Type B pancreatic cell (in vitro differentiated cells): ENCODE measurements around the gene NOTCH3. TPM values are rescaled to one million over a fixed set of nuclear protein-coding genes. Genes with fewer than 3 reads are reported as not detected.

ENCODE experiments used
- DNase-seq: peaks from one replicate; pipeline ENCODE4 v3.0.0; 2021; ENCODE audit warnings: mixed read lengths; ENCODE audit not compliant: unreplicated experiment; ENCODE audit errors: extremely low spot score
- H3K27ac Mint-ChIP-seq: 2 replicates; pipeline ENCODE4 v1.8.0; 2021; ENCODE audit warnings: mild to moderate bottlenecking, mixed read lengths
- H3K27me3 Mint-ChIP-seq: 2 replicates; pipeline ENCODE4 v1.8.0; 2021; ENCODE audit warnings: mixed read lengths
- H3K36me3 Mint-ChIP-seq: 2 replicates; pipeline ENCODE4 v1.8.0; 2021; ENCODE audit warnings: mixed read lengths
- H3K4me1 Mint-ChIP-seq: one replicate; pipeline ENCODE4 v1.8.0; 2021; ENCODE audit warnings: mixed read lengths; ENCODE audit not compliant: unreplicated experiment
- H3K4me3 Mint-ChIP-seq: 2 replicates; pipeline ENCODE4 v1.8.0; 2021; ENCODE audit warnings: mild to moderate bottlenecking, mixed read lengths
- H3K9me3 Mint-ChIP-seq: 2 replicates; pipeline ENCODE4 v1.8.0; 2021; ENCODE audit warnings: mixed read lengths
- CTCF ChIP-seq: fragments of 200-600 bp; sonication (generic); conservative IDR thresholded peaks from 2 replicates; pipeline ENCODE4 v1.5.0; 2021; ENCODE audit warnings: antibody characterized with exemption, mild to moderate bottlenecking
- total RNA-seq: library from RNA; stranded (reverse); gene quantifications from 2 replicates; pipeline ENCODE4 v1.2.1, GENCODE V29; 2021; ENCODE audit warnings: low replicate concordance

NOTCH3 gene
- total RNA-seq, 1 donor from 2014 or later = 119 TPM

GRCh38 chr19:15115080-15115479 is 85.7 kb downstream of the NOTCH3 start:
- no peaks in the 10 kb centered on the region for H3K27me3 Mint-ChIP-seq
- no peaks in the 10 kb centered on the region for H3K4me1 Mint-ChIP-seq

GRCh38 chr19:15114153-15114540 is 86.6 kb downstream of the NOTCH3 start:
- Mint-ChIP-seq H3K36me3 (peaks cover 25% of the 10 kb centered on the region), H3K27ac (no peak overlapping the region), H3K4me3 (no peak overlapping the region), H3K4me1 (no peaks in the 10 kb centered on the region), H3K9me3 (no peaks in the 10 kb centered on the region), H3K27me3 (no peaks in the 10 kb centered on the region)
- no peak for DNase-seq
- no peak for TF ChIP-seq CTCF

More at GRCh38 chr19:15115080-15115479, 85.7 kb downstream of the NOTCH3 start:
- no peak overlapping the region for H3K4me3 Mint-ChIP-seq
- H3K27ac Mint-ChIP-seq = no peak overlapping the region
- no peaks in the 10 kb centered on the region for H3K9me3 Mint-ChIP-seq
- TF ChIP-seq CTCF = no peak
- peaks cover 25% of the 10 kb centered on the region for H3K36me3 Mint-ChIP-seq
- no peak for DNase-seq

- TF ChIP-seq CTCF = no peak
- Mint-ChIP-seq H3K4me3 (no peak overlapping the region), H3K4me1 (peaks cover 2% of the 10 kb centered on the region), H3K36me3 (peaks cover 21% of the 10 kb centered on the region), H3K27ac (no peak overlapping the region), H3K27me3 (no peaks in the 10 kb centered on the region), H3K9me3 (no peaks in the 10 kb centered on the region)
- no peak for DNase-seq
Measured at GRCh38 chr19:15113245-15114152, 87.3 kb downstream of the NOTCH3 start.

GRCh38 chr19:15112385-15112784 is 88.4 kb downstream of the NOTCH3 start:
- no peak for TF ChIP-seq CTCF
- Mint-ChIP-seq H3K27me3 (no peaks in the 10 kb centered on the region), H3K4me3 (peak overlapping the region; percentile 54), H3K4me1 (peaks cover 10% of the 10 kb centered on the region), H3K36me3 (peaks cover 10% of the 10 kb centered on the region), H3K9me3 (no peaks in the 10 kb centered on the region), H3K27ac (peak overlapping the region; percentile 73)
- no peak for DNase-seq

- DNase-seq = no peak
- H3K9me3 Mint-ChIP-seq = no peaks in the 10 kb centered on the region
- TF ChIP-seq CTCF = no peak
- no peak overlapping the region for H3K4me3 Mint-ChIP-seq
- peaks cover 10% of the 10 kb centered on the region for H3K36me3 Mint-ChIP-seq
- no peak overlapping the region for H3K27ac Mint-ChIP-seq
- H3K4me1 Mint-ChIP-seq = peaks cover 12% of the 10 kb centered on the region
- H3K27me3 Mint-ChIP-seq = no peaks in the 10 kb centered on the region
Measured at GRCh38 chr19:15111758-15112157, 89.0 kb downstream of the NOTCH3 start.
